CD4-positive, alpha-beta T cell treated with Interleukin-10 for 1 hour (primary cell): ENCODE data around the gene ANXA5.

Experiments
- DNase-seq: peaks from one replicate; pipeline ENCODE4 v3.0.0-alpha.2; 2020

Gene ANXA5

DNA sequence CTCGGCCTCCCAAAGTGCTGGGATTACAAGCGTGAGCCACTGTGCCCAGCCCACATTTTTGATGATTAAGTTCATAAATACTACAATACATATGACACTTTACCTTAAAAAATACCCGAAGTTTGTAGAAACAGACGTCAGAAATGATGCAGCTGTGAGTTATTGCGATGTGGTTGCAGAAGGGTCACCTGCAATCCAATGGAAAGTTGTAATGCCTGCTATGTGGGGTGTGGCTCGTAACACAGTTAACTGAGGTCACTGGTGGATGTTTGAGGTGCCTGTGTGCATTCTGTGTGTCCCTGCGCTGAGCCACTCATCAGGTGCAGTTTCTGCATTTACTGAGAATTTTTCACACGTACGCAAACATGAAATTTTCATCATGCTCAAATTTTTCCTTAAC, 64.1 kb downstream of the ANXA5 start:
- DNase-seq: no peak
